HG02943 (cell line): ENCODE results near the gene FAM89A.
"Not testable (repeated sequence)": the region's sequence is repeated elsewhere in the genome, so short reads cannot be mapped to it uniquely, and the experiment has no call there.

ENCODE experiments used
- ATAC-seq: cut with Tn5 transposase; IDR thresholded peaks from one replicate; pipeline ENCODE4 v1.9.1; 2021; ENCODE audit warnings: mild to moderate bottlenecking, low read depth, moderate library complexity; ENCODE audit not compliant: unreplicated experiment

FAM89A gene

DNA sequence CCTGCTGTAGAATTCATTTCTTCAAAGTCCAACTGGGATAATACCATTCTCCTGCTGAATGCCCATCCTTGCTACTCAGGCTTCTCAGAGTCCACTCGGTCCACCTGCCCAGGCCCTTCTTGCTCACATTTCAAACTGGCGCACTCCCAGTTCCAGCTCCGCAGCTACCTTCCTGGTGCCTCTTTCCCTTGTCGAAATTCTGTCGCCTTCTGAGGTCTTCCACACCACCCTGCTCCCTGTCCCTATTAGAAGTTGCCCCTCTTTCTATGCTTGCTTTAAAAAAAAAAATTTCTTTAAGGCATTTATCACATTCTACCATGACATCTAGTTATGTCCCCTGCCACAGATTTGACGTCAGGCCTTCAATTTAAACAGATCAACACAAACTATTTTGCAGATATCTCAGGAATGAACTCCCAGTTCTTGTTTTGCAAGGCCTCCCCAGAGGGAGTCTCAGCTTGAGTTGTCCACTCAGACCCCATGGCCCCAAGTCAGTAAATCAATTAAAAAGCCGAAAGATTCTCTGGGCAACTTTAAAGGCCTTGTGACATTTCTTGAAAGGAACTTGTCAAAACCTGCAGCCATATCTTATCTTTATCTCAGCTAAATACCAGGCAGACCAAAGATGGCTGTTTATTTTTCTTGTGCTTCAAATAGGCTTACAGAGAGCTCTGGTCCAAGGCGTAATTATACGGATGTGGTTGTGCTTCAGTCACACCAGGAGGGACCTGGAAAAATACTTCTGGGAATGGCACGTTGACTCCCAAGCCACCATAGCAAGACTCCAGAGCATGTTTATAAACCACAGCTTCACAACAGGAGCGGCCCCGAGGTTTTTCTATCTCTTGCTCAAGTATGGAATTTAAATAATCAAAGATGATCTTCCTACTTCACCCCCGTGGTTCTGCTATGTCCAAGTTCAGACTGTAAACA, 2.2 kb downstream of the FAM89A start:
- no peak for ATAC-seq

DNA sequence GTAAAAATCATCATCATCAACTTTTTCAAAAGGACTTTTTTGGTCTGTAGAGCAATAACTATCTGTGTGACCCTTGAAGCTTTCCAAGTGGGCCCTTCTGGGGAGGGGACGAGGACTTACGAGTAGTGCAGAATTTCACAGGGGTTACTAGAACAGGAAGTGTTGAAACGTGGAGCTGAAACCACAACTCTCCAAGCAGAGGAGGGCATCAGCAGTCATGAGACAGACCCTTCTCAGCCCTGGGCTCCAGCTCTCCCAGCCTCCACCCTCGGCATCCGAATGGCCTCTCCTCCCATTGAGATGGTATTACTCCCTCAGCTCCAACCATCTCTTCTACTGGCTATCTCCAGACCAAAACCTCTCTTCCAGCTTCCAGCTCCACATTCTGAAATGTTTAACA, 3.6 kb downstream of the FAM89A start:
- no peak for ATAC-seq

DNA sequence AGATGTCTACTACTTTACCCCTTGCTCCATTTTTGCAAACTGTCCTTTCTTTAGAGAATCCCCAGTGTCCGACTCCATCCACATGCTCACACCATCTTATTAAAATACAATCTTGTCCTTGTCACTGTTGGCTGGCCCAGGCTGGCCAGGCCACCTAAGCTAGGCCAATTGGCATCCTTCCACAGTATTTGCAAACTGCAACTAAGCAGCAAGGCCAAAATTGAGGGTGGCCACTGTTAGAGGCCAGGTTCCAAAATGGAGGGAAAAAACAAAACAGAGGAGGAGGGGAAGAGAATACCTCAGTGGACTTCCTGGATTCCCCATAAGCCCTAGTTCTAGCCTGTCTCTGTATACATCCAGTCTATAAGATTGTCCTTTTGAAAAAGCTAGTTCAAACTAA, 4.3 kb downstream of the FAM89A start:
- no peak for ATAC-seq

DNA sequence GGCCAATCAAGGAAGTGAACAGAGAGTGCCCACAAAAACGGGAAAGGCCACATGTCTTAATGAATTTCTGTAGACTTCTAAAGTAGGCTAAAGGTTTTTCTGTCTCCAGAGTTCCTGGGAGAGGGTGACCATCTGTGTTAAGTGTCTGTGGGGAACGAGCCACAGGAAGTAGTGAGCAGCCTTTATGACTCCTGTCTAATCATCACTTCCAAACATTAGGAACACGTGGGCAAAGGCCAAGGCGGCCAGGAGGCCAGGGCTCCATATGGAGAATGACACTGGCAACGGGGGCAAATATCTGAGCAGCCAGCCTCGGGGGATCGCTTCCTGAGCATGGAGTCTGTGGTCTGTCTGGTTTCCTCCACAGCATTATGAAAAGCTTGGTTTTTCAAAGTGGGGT, 7.1 kb downstream of the FAM89A start:
- no peak for ATAC-seq

DNA sequence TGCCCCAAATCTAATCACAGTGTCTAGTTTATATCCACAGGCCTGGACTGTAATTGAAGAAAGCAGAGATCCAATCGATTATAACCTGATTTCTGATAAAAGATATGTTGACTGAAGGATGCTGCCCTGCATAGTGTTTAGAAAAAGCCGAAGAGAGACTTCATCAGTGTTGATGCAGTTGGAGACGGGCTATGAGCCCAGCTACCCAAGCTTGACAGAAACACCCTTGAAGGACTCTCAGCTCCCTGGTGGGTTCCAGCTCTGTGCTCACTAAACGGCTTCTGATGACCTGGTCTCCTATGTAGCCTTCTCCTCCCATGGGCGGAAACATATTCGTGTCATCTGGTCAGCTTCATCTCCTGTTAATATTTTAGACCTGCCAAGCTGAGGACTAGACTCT, 10.2 kb downstream of the FAM89A start:
- no peak for ATAC-seq

DNA sequence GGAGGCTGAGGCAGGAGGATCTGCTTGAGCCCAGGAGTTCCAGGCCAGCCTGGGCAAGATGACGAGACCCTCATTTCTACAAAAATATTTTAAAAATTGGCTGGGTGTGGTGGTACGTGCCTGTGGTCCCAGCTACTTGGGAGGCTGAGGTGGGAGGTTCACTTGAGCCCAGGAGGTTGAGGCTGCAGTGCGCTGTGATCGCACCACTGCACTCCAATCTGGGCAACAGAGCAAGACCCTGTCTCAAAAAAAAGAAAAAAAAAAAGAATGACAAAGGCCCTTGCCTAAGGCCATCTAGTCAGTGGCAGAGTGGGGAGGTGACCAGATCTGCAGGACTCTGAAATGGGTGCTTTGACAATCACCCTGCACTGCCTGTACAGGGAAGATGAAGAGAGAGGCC, 10.8 kb downstream of the FAM89A start:
- not testable (repeated sequence) for ATAC-seq

DNA sequence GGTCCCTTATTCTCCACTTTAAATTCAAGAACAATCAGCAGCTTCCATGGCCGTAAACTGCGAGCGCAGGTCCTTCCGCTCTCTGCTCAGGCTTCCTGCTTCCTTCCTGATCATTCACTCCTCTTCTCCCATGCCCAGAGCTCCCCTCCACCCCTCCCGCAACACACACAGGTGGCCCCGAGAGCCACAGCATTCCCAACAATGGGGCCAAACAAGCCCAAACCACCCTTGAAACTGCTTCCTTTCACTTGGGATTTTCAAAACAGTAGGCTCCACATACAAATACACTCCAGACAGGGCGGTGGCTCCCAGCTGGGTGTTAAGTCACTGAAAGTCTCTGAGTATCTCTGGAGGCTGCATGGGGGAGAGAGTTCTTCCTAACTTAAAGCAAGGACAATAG, 11.4 kb downstream of the FAM89A start:
- ATAC-seq = no peak

DNA sequence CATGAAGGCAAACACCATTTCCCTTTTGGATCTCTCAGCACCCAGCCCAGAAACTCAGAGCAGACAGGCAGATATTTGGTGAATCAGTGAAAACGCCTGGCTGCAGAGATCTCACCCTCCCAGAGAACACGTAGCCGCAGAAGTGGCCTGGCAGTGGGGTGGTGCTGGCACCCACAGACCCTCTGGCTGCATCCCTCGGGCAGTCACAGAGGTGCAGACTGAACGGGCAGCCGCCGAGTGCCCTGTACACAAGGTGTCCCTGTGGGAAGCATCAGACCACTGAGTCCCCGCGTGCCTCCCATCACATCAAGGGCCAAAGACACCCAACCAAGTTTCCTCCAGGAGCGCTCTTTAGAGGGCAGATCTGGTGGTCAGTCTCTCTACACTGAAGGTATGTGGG, 12.1 kb downstream of the FAM89A start:
- no peak for ATAC-seq

DNA sequence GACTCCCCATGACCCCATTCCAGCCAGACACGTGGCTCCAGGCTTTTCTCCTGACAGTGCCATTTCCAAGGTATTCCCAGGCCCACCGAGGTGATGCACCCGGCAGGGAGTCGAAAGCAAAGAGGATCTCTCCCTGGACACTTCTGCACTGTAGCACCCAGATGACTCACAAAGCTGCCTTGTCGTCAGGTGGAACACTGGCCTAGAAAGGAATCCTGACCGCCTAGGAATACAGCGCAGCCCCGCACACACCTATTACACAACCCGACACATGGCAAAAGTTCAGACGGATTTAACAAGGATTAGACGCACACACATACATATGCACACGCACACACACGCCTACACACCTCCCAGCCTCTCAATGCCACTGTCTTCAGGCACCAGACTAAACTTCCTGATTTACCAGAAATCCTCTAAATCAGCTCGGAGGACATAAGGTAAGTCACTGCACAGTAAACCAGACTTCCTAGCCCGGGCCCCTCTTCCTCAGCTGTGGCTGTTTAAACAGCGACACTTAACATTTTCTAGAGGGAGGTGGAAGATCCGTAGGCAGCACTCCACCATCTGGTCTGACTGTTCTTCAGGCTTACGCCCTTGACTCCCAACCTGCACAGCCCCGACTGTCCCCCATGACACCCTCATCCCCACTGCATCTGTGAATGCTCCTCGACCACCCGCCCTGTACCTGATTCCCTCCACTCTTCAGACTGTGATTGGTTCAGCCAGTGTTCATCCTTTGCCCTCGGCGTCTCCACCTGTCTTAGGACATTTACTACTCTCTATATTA, 12.7 kb downstream of the FAM89A start:
- no peak for ATAC-seq

DNA sequence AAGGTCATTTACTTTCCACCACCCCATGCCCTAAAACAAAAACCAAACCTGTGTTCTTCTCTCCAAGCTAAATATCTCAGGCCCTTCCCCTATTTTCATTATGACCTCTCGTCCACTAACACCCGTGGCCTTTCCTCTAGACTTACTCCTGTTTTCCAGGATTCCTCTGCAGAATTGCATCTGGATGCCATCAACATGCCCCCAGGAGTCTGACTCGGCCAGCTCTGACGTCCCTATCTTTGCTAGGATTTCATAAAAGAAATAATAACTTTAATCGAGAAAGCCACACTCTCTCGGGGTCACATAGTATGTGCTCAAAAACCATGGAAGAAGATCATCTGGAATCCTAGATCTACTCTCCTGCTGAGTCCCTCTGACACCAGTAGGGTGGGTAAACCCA, 13.5 kb downstream of the FAM89A start:
- no peak for ATAC-seq

DNA sequence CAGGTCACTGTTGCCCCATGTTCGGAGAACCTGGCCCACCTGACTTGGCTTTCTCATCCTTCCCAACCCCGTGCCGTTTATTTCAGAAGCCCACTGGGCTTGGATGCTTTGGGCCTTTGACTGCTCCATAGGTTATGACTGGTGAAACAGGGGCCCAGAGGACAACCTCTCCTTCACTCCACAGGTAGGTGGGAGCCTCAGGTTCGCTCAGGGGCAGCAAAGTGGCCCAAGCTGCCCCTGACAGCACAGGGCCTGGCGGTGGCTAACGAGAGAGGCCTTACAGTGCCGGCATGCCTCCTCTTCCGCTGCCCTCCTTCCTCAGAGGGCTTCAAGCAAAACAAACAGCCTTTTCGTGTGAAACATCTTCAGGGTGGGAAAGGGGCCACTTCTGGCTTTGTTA, 16.9 kb downstream of the FAM89A start:
- ATAC-seq = no peak

DNA sequence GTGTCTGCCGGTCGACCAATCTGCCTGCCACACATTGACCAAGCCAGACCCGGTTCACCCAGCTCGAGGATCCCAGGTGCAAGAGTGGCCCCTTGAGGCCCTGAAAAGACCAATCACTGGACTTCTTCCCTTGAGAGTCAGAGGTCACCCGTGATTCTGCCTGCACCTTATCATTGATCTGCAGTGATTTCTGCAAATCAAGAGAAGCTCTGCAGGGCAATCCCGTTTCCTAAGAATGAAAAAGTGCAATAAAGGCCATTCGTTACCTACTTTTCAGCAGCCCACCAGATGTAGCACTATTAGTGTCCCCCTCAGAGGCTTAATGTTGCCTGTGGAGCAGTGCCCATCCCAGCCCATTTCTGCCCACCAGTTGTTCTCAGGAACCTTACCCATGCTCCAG, 17.5 kb downstream of the FAM89A start:
- ATAC-seq = not testable (repeated sequence)

DNA sequence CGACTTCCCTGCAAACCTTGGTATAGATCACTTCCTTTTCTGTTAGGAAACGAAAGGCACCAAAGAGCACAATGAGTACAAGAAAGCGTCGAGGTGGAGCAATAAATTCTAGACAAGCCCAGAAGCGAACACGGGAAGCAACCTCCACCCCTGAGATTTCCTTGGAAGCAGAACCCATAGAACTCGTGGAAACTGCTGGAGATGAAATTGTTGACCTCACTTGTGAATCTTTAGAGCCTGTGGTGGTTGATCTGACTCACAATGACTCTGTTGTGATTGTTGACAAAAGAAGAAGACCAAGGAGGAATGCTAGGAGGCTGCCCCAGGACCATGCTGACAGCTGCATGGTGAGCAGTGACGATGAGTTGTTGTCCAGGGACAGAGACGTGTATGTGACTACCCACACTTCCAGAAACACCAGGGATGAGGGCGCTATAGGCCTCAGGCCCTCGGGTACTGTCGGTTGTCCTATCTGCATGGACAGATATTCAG, 18.5 kb downstream of the FAM89A start:
- no peak for ATAC-seq

DNA sequence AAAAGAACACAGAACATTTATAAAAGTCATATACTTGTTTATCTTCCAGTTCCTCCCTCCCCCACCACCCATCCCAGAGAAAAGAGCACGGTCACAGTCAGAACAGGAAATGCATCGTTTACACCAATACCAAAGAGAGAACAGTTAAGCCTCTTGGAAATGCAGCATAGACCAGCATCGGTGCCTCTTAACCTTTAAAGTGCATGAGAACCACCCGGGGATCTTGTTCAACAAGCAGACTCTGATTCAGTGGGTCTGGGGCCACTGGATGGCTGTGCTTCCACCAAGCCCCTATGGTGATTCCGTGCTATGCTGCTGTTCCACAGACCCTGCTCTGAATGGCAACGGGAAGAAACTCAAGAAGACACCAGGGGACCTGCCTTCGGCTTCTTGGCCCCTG, 19.2 kb downstream of the FAM89A start:
- no peak for ATAC-seq

DNA sequence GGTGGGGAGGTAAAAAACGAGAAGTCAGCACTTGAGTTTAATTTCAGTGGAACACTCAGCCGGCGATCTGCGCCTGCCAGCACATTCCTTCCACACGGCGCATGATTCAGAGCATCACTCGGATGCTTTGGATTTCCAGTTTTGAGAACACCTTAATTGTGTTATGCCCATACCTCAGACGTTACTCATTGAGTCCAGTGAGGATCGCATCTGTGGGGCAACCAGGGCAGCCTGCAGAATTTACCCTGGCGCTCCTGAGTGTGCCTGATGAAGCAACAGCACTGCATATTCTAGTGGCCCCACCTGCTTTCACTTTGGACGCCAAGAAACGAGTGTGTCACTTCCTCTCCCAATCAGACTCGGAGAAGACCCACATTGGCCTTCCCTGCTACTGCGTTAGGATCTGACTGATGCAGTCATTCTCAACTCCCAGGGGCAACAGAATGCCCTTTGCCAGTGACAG, 19.9 kb downstream of the FAM89A start:
- no peak for ATAC-seq

DNA sequence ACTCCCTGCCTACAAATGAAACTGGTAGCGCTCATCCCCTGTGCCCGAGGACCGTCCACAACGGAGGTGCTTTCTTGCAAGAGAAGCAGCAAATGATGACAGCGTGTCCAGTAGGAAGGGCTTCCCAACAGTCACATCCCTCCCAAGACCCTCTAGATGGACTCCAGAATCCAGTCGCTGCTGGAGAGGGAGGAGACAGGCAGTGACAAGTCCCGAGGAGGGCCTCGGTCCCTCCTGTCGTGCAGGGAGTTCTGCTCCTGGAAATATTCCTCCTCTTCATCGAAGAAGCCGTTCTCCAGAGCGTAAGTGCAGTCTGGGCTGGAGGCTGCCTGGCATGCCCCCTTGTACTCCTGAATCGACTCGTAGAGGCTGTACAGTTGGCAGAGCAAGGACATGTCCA, 20.3 kb downstream of the FAM89A start:
- no peak for ATAC-seq

DNA sequence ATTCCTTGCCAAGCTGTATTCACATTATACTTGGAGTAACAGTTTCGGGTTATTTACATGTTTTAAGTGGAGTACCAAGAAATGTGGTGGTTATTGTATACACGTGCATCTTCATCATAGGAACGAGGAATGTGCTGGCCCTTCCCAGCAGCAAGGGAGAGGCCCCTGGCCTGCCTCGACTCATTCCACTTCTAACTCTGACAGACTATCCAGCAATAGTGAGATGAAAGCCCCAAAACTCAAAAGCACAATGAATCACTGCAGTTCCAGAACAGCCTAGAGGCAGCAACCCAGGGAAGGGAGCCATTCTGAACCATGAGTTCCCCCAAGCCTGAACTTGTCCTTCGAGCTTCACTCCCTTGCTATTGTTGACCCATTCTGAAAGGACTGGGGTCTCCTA, 23.1 kb downstream of the FAM89A start:
- no peak for ATAC-seq

DNA sequence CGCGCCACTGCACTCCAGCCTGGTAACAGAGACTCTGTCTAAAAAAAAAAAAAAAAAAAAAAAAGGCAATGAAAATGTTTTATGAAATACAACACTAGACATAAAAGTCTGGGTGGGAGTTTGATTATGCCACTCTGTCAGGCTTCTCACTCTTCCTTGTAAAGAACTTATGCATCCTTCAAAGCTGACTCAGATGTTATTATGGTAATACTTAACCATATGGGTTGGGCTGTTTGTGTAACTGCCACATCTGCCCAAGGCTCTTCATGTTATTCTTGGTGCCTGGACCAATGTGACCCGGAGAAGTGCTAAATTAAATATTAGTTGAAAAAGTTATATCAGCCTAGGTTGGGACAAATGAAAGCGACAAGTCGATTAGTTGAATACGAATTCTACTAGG, 23.8 kb downstream of the FAM89A start:
- ATAC-seq = no peak

DNA sequence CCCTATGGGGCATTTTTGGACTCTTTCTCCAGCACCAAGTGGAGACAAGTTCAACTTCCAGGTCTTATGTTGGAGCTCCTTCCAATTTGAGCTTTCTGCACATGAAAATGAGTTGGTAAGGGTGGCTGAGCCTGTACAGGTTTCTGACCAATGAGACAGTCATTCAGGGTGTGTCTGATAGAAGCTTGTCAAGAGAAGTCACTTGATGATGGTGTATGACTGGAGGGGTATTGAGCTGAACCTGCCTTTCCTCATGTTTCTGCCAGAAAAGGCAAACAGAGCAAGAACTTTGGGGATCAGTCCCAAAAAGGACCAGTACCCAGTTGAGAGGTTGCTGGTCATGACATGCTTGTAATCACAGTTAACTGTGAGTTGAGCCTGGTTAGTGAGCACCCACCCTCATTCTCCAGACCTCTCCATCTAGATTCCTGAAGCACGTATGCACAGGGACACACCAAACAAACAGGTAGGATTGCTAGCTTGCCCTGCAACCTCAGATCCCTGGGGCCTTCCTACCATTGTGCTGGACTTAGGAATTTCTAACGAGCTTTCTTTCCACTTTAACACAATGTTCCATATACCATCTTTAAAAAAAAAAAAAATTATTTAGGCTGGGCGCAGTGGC, 26.6 kb downstream of the FAM89A start:
- no peak for ATAC-seq

DNA sequence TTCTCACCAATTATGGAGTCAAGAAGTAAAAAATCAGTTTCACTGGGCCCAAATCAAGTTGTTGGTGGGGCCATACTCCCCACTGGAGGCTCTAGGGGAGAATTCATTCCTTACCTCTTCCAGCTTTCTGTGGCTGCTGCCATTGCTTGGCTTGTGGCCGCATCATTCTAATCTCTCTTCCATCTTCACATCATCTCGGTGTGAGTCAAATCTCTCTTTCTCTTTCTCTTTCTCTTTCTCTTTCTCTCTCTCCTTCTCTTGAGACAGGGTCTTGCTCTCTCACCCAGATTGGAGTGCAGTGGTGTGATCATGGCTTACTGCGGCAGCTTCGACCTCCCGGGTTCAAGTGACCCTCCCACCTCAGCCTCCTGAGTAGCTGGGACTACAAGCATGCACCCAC, 28.1 kb downstream of the FAM89A start:
- no peak for ATAC-seq

DNA sequence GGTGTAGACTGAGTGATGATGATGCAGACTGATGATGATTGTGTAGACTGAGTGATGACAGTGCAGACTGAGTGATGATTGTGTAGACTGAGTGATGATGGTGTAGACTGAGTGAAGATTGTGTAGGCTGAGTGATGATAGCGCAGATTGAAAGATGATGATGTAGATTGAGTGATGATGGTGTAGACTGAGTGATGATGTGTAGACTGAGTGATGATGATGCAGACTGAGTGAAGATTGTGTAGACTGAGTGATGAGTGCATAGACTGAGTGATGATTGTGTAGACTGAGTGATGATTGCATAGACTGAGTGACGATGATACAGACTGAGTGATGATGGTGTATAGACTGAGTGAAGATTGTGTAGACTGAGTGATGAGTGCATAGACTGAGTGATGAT, 28.7 kb downstream of the FAM89A start:
- no peak for ATAC-seq
